GDM1 (cell line): ENCODE measurements around the gene CD80.
A peak's percentile ranks its signal among the peaks of the same experiment; 100 is the strongest.
"Not testable (repeated sequence)": the region's sequence is repeated elsewhere in the genome, so short reads cannot be mapped to it uniquely, and the experiment has no call there.

Experiments used
- DNase-seq: peaks from one replicate; lab custom pipeline; 2025; lab: John Stamatoyannopoulos, UW

CD80 gene

GRCh38 chr3:119559441-119559963 is at the start of gene CD80:
CD80 (minus strand) TSS chr3:119559614; CDS start chr3:119557728, 1,886 bp downstream.
- peak; percentile 52 for DNase-seq

- DNase-seq = no peak
Observed at GRCh38 chr3:119608405-119609000, 49.1 kb upstream of the CD80 start.

- DNase-seq = no peak
Observed at GRCh38 chr3:119604878-119605277, 45.5 kb upstream of the CD80 start.

- no peak for DNase-seq
Observed at GRCh38 chr3:119602676-119603075, 43.3 kb upstream of the CD80 start.

- no peak for DNase-seq
Observed at GRCh38 chr3:119601154-119601553, 41.7 kb upstream of the CD80 start.

- peak; percentile 66 for DNase-seq
Observed at GRCh38 chr3:119600732-119601131, 41.3 kb upstream of the CD80 start.

GRCh38 chr3:119599558-119600174 is 40.3 kb upstream of the CD80 start:
- no peak for DNase-seq

GRCh38 chr3:119598410-119599098 is 39.1 kb upstream of the CD80 start:
- DNase-seq = no peak

GRCh38 chr3:119597548-119598288 is 38.3 kb upstream of the CD80 start, which contains the start of gene PLA1A:
PLA1A (plus strand) TSS chr3:119597885; CDS start chr3:119597914, 29 bp downstream.
- DNase-seq = no peak

DNA sequence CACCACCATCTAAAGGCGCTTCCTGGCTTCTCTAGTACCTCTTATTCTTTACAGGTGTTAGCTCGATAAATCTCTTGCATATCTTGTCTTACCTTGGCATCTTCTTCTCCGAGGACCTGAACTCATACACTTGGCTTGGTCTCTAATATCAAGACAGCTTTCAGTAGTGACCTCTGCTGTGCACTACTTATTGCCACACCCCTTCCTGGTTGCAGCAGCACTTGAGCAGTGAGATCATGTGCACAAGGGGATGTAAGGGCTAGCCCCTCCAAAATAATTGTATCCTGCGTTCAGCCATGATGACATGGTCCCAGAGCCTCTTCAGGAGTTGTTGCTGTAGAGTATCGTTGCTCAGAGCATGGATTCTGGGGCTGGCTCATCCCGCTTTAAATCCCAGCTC is 37.0 kb upstream of the CD80 start:
- DNase-seq = no peak

DNA sequence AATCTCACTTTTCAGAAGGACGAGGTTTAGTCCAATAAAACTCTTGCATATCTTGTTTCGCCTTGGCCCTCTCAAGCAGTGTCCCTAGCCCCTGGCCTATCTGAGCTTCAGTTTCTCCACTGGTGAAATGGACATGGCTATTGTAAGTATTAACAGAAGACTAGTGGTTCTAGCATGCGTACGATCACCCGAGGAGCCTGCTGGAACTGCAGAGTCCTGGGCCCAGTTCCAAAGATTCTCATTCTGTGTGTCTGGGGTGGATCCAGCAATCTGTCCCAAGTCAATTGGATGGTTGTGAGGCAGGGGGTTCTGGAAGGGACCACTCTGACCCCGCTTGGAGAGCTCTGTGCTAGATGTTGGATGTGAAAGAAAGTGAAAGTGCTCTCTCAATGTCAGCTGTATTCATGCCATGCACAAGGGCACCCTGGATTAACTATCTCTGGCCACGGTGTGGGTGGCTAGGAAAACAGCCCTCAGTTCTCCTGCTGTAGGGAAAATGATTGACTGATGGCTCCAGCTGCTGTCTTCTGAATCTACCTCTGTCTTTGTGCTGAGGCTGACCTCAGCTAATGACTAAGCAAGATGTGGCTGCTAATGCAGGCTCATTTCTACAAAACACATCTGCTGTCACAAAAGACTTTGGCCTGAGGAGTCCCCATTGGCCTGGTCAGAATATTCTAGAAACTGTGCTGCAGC is 36.4 kb upstream of the CD80 start:
- no peak for DNase-seq

GRCh38 chr3:119594929-119595328 is 35.5 kb upstream of the CD80 start:
- not testable (repeated sequence) for DNase-seq

DNA sequence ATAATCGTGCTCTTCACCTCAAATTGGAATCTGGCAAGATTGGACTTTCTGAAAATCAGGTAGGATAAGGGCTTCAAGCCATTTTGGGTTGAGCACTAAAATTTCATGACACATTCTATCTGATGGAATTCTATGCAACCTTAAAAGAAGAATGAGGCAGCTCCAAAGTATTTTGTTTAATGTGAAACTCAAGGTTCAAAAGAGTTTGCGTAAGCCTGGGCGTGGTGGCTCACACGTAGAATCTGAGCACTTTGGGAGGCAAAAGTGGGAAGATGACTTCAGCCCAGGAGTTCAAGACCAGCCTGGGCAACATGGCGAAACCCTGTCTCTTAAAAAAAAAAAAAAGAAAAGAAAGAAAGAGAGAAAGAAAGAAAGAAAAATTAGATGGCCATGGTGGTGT is 34.7 kb upstream of the CD80 start:
- no peak for DNase-seq

DNA sequence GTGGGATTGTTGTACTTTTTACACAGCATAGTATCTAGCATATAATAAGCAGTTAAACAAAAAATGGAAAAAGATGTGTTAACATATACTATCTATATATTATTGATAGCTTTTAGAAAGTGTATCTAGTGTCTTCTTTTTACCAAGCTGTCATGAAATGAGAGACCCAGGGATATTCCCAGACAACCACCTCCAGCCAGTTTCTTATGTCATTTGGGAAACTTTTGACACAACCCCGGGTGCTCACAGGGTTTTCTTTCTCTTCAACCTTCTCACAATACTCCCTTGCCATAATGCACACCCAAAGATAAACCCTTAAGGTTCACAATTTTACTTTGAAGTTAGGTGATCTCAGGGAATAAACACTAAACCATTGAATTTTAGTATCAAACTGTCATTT is 33.4 kb upstream of the CD80 start:
- no peak for DNase-seq

DNA sequence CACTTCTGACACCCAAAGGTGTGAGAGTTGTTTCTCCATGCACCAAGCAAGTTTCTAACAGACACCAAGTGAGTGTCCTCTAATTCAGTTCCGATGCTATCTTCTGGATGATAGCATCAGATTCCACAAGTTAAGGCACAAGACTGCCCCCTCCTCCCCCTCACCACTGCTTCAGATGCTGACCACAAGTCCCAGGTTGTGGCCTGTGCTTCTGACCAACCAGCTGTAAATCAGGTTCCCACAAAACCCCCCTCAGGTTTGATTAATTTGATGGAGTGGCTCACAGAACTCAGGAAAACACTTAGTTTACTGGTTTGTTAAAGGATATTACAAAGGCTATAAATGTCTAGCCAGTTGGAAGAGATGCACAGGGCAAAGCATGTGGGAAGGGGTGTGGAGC is 31.3 kb upstream of the CD80 start:
- no peak for DNase-seq

- DNase-seq = no peak
Observed at GRCh38 chr3:119589102-119589773, 29.8 kb upstream of the CD80 start.

DNA sequence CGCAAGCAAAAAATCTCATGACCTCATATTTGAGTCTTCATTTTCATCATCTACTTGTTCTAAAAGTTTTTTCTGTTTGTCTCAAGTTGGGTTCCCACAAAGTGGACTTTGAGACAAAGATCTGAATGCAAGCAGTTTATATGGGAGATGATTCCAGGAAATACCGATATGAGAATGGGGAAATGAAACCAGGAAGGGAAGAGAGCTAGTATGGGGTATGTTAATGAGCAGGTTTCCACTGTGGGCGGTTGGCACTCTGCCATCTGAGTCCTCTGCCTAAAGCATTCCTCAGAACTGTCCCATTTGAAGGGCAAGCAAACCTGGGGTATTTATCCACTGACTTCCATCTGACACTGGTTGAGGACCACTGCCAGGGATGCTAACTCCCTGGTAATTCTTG is 28.7 kb upstream of the CD80 start:
- no peak for DNase-seq

DNA sequence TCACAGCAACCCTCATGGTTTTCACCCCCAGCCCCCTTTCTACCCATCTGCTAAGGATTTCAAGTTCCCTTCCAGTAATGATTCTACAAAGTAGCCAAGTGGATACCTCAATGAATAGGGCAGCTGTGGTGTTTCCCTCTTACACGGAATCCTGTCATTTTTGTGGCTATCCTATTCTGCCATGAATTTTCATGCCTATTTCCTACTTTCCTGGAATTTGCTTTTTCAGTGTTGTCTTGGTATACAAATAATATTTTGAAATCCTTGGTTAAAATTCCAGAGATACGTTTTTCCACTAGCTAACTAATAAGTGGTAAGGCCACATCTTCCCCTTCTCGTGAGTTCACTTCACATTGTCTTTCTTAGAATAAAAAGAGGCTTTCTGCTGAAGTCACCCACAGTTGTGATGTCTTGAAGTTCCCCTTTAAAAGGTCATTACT is 27.3 kb upstream of the CD80 start:
- no peak for DNase-seq

- DNase-seq = no peak
Observed at GRCh38 chr3:119585856-119586570, 26.6 kb upstream of the CD80 start.

GRCh38 chr3:119585208-119585607 is 25.8 kb upstream of the CD80 start:
- DNase-seq = no peak

DNA sequence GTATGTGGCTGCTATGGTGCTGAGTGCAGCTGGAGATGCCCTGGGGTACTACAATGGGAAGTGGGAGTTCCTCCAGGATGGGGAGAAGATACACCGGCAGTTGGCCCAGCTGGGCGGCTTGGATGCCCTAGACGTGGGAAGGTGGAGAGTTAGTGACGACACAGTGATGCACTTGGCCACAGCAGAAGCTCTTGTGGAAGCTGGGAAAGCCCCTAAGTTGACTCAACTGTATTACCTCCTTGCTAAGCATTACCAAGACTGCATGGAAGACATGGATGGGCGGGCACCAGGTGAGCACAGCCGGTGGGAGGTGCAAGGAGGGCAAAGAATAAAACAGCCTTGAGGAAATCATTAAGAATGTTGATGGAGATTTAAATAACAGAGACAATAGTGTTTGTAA is 22.8 kb upstream of the CD80 start:
- DNase-seq = no peak
